Measurements from ENCODE around the gene PCDHGB6.

DNA sequence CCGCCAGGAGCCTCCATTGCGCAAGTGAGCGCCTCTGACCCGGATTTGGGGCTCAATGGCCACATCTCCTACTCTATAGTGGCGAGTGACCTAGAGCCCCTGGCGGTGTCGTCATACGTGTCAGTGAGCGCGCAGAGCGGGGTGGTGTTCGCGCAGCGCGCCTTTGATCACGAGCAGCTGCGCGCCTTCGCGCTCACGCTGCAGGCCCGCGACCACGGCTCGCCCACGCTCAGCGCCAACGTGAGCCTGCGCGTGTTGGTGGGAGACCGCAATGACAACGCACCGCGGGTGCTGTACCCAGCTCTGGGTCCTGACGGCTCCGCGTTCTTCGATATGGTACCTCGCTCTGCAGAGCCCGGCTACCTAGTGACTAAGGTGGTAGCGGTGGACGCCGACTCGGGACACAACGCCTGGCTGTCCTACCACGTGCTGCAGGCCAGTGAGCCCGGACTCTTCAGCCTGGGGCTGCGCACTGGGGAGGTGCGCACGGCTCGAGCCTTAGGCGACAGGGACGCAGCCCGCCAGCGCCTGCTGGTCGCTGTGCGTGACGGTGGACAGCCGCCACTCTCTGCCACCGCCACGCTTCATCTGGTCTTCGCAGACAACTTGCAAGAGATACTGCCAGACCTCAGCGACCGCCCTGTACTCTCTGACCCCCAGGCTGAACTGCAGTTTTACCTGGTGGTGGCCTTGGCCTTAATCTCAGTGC lies 1.9 kb downstream of the PCDHGB6 start:
- TF ChIP-seq POLR2A (IDR thresholded peaks at IDR 0.05) (no peak), EP300 (IDR thresholded peaks at IDR 0.05) (no peak), POLR2AphosphoS5 (IDR thresholded peaks at IDR 0.05) (no peak)
- TF ChIP-seq, protein P1, sequence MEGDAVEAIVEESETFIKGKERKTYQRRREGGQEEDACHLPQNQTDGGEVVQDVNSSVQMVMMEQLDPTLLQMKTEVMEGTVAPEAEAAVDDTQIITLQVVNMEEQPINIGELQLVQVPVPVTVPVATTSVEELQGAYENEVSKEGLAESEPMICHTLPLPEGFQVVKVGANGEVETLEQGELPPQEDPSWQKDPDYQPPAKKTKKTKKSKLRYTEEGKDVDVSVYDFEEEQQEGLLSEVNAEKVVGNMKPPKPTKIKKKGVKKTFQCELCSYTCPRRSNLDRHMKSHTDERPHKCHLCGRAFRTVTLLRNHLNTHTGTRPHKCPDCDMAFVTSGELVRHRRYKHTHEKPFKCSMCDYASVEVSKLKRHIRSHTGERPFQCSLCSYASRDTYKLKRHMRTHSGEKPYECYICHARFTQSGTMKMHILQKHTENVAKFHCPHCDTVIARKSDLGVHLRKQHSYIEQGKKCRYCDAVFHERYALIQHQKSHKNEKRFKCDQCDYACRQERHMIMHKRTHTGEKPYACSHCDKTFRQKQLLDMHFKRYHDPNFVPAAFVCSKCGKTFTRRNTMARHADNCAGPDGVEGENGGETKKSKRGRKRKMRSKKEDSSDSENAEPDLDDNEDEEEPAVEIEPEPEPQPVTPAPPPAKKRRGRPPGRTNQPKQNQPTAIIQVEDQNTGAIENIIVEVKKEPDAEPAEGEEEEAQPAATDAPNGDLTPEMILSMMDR (IDR thresholded peaks at IDR 0.05) = no peak

Measured in suprapubic skin (tissue), 4 donors.